HepG2 (cell line): ENCODE measurements around the gene CCT3. TPM values are rescaled to one million over a fixed set of nuclear protein-coding genes. Genes with fewer than 3 reads are reported as not detected.

ENCODE experiments used
- AFF4 ChIP-seq: sonication (generic); formaldehyde crosslinking; IDR thresholded peaks from 2 replicates; pipeline ENCODE4 v1.4.0; 2020; ENCODE audit warnings: missing genetic modification reagents
- CENPX ChIP-seq: sonication (generic); formaldehyde crosslinking; IDR thresholded peaks from 2 replicates; pipeline ENCODE4 v1.9.0; 2021; ENCODE audit warnings: mild to moderate bottlenecking, missing genetic modification reagents, moderate library complexity
- EED ChIP-seq: sonication (generic); formaldehyde crosslinking; IDR thresholded peaks from 2 replicates; pipeline ENCODE4 v1.5.0; 2020; ENCODE audit warnings: mild to moderate bottlenecking, missing genetic modification reagents
- ELF4 ChIP-seq: sonication (generic); formaldehyde crosslinking; IDR thresholded peaks from 2 replicates; pipeline ENCODE4 v1.5.0; 2020; ENCODE audit warnings: missing genetic modification reagents, mild to moderate bottlenecking, moderate library complexity, borderline replicate concordance
- KMT2A ChIP-seq: sonication (generic); formaldehyde crosslinking; IDR thresholded peaks from 2 replicates; pipeline ENCODE4 v1.4.0; 2020; ENCODE audit warnings: missing genetic modification reagents
- RXRA ChIP-seq: sonication (generic); formaldehyde crosslinking; IDR thresholded peaks from 2 replicates; pipeline ENCODE4 v1.5.1; 2020; ENCODE audit warnings: missing genetic modification reagents
- SIX1 ChIP-seq: sonication (generic); formaldehyde crosslinking; IDR thresholded peaks from 2 replicates; pipeline ENCODE4 v1.4.0; 2020; ENCODE audit warnings: missing genetic modification reagents, borderline replicate concordance
- ZBTB40 ChIP-seq, 2 experiments: fragments of 450-650 bp in 1 of 2; sonication (generic) in 1 of 2; formaldehyde crosslinking in 1 of 2; IDR thresholded peaks; 2 replicates each; pipeline versions ENCODE4 v1.6.1 to v1.8.0; 2016 to 2022; ENCODE audit warnings: antibody characterized with exemption in 1 of 2, mild to moderate bottlenecking in 1 of 2, missing genetic modification reagents in 1 of 2
- ZNF20 ChIP-seq: sonication (generic); formaldehyde crosslinking; IDR thresholded peaks from 2 replicates; pipeline ENCODE4 v1.4.0; 2020; ENCODE audit warnings: mild to moderate bottlenecking, moderate library complexity, missing genetic modification reagents
- ZNF280D ChIP-seq: sonication (generic); formaldehyde crosslinking; IDR thresholded peaks from 2 replicates; pipeline ENCODE4 v1.5.1; 2020; ENCODE audit warnings: mild to moderate bottlenecking, missing genetic modification reagents
- ZNF382 ChIP-seq: sonication (generic); formaldehyde crosslinking; IDR thresholded peaks from 2 replicates; pipeline ENCODE4 v1.5.0; 2020; ENCODE audit warnings: missing genetic modification reagents, mild to moderate bottlenecking, borderline replicate concordance
- ZNF598 ChIP-seq: sonication (generic); formaldehyde crosslinking; IDR thresholded peaks from 2 replicates; pipeline ENCODE4 v1.5.1; 2020; ENCODE audit warnings: mild to moderate bottlenecking, missing genetic modification reagents, borderline replicate concordance
- ZNF678 ChIP-seq: sonication (generic); formaldehyde crosslinking; IDR thresholded peaks from 2 replicates; pipeline ENCODE4 v1.4.0; 2020; ENCODE audit warnings: mild to moderate bottlenecking, missing genetic modification reagents
- polyA plus RNA-seq, 8 experiments: library from polyadenylated mRNA; depleted of rRNA in 3 of 8; stranded (reverse) in 7 of 8; unstranded in 1 of 8; fragments of >200 nt; fragmentation: Illumina TruSeq in 4 of 8; extraction: Trizol in 4 of 8; gene quantifications; 2 replicates each; pipeline versions ENCODE4 v1.2.1 to v1.2.3, GENCODE V29; 2011 to 2016; ENCODE audit warnings: low read depth in 4 of 8, missing spikeins in 1 of 8, mixed read lengths in 1 of 8; ENCODE audit not compliant: insufficient read depth in 1 of 8
- total RNA-seq, 5 experiments: library from RNA; depleted of rRNA; stranded (reverse); fragments of >200 nt; fragmentation: Illumina TruSeq; extraction: Trizol; gene quantifications; 2 replicates each; pipeline ENCODE4 v1.2.3, GENCODE V29; 2016; ENCODE audit warnings: low read depth in 1 of 5

The CCT3 gene
- total and polyA plus RNA-seq, 2 of the 13 experiments (the other 11 are each of a cell fraction or from before 2014, with no cell fraction given), result 319 to 615 TPM

- no peak for TF ChIP-seq SIX1 (CRISPR knock-in tag)
- no peak for TF ChIP-seq ZNF678
- 0 out of 2 replicates have a peak, but pooled peaks have one; percentile 22 for TF ChIP-seq RXRA
- TF ChIP-seq KMT2A (CRISPR knock-in tag), result peak; percentile 49; the same call in 1 of the 2 replicates
- TF ChIP-seq AFF4 (CRISPR knock-in tag), result no peak
- 0 out of 2 replicates have a peak, but pooled peaks have one; percentile 42 for TF ChIP-seq ELF4 (CRISPR knock-in tag)
- no peak for TF ChIP-seq ZBTB40 (IDR thresholded peaks at IDR 0.05)
- peak; percentile 58; the same call in 1 of the 2 replicates for TF ChIP-seq ZBTB40 (CRISPR knock-in tag; IDR thresholded peaks at IDR 0.05)
- no peak for TF ChIP-seq ZNF382
- no peak for TF ChIP-seq ZNF598 (CRISPR knock-in tag)
- no peak for TF ChIP-seq ZNF20 (CRISPR knock-in tag)
- no peak for TF ChIP-seq EED (CRISPR knock-in tag)
- TF ChIP-seq CENPX (CRISPR knock-in tag), result no peak
- no peak for TF ChIP-seq ZNF280D (CRISPR knock-in tag)
These were observed 42.6 kb downstream of the CCT3 start, which contains the start of gene GLMP (continued) for GRCh38 chr1:156295391-156295947.
